NCI-H748 (cell line): ENCODE results near the gene KDM4B.

Experiments used
- DNase-seq: peaks from one replicate; lab custom pipeline; 2025; ENCODE audit not compliant: unreplicated experiment; lab: John Stamatoyannopoulos, UW

KDM4B gene

GRCh38 chr19:5103812-5104410 is 135.0 kb downstream of the KDM4B start:
- DNase-seq = no peak

DNA sequence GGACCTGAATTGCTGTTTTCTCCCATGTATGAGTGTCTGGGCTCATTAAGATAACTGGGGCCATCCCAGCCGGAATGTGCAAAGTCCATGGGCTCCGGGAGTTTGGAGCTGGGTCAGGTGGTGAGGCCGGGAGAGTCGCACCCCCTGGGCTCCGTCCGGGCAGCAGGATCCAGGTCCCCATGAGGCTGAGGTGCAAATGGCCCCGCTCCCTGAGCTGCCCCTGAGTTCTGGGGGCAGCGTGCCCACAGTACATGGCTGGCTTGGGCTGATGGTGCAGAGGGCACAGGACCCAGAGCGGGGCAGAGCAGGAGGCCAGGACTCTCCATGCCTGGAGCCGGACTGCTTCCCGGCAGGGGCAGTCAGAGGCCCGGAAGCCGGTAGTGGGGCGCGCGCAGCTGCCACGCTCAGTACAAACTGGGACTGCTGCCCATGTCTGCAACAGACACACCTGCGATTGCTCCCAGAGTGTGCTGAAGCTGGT is 136.0 kb downstream of the KDM4B start:
- DNase-seq = no peak

DNA sequence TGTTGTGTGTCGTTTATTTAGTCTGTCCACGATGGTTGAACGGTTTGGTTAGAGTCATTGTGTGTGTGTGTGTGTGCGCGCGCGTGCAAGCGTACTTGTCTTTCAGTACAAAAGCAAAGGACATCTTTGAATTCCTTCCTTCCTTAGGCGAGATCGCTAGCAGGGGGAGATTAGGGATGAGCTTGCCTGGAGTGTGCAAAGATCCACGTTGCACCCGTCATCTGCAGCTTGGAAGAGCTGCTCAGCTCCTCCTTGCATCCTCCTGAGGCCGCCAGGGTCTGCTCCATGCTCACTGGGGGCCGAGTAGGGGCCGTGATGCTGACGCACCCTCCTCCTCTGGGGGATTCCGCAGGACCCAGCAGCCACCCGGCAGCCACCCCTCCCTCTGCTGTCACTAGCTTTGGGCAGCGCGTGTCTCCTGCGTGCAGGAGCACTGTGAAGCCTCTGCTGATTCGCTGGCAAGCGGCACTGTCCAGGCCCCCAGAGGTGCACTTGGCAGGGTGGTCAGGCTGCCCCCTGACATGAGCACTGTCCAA is 137.3 kb downstream of the KDM4B start:
- DNase-seq = no peak

GRCh38 chr19:5106971-5107370 is 138.1 kb downstream of the KDM4B start:
- no peak for DNase-seq

- DNase-seq = no peak
Observed at GRCh38 chr19:5107432-5108122, 138.7 kb downstream of the KDM4B start.

GRCh38 chr19:5108123-5108596 is 139.2 kb downstream of the KDM4B start:
- DNase-seq = no peak

- DNase-seq = no peak
Observed at GRCh38 chr19:5108866-5109265, 140.0 kb downstream of the KDM4B start.

DNA sequence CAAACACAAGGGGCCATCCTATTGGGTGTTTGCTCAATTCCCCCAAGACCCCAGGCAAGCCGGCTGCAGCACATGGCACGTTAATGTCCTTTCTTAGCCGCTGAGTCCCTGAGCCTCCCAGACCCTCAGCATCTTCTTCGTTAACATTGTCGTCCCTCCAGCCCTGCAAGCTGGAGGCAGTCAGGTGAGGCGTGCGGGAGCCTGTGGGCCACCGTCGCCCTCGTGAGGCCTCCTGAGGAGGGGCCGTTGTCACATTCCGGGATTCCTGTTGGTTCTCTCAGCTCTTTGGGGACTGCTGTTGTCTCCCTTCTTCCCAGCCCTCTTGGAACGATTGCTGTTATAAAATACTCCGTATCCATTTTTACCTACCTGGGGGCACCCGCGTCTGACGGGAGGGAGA is 140.6 kb downstream of the KDM4B start:
- no peak for DNase-seq

GRCh38 chr19:5110546-5110945 is 141.6 kb downstream of the KDM4B start:
- DNase-seq = no peak

- DNase-seq = no peak
Observed at GRCh38 chr19:5111051-5111450, 142.1 kb downstream of the KDM4B start.

GRCh38 chr19:5112175-5112574 is 143.3 kb downstream of the KDM4B start:
- DNase-seq = no peak

DNA sequence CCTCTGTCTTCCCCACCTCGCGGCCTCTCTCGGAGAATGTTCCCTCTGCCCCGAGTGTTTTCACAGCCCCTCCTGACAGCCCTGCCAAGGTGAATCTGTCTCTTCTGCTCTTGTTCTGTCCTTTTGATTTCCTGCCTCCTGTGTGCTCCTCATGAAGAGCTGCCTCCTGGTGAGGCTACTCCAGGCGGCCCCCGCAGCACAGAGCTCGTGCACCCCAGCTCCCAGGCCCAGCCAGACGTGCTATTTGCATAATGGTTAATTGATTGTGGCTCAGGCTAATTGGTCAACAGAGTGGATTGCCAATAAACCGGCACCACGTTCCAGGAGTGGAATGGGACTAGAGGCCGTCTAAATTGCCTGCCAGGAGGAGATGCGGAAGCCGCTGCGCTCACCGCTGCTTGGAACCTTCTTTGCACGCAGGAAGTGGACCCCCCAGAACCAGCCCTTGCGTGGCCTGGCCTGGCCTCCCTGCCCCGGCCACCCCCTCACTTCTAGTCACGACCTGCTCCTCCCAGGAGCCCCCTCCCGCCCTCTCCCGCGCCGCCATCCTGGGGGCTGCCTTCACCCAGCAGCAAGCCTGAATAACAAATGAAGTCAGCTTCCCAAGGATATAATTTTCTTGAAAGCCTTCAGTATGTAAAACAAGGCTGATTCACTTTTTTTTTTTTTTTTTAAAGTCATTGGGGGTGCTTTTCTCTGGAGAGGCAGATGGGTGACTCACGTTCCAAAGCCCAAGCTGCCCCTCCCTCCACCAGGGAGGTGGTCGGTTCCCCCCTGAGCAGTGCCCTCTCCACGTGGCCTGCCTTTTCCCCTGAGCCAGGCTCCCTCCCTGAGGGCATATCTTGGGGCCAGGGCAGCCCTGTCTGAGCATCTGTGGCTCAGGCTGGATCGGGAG is 144.0 kb downstream of the KDM4B start:
- DNase-seq = no peak

- DNase-seq = no peak
Observed at GRCh38 chr19:5113633-5114586, 145.0 kb downstream of the KDM4B start.

GRCh38 chr19:5114727-5115126 is 145.8 kb downstream of the KDM4B start:
- no peak for DNase-seq

GRCh38 chr19:5115351-5115750 is 146.4 kb downstream of the KDM4B start:
- no peak for DNase-seq

DNA sequence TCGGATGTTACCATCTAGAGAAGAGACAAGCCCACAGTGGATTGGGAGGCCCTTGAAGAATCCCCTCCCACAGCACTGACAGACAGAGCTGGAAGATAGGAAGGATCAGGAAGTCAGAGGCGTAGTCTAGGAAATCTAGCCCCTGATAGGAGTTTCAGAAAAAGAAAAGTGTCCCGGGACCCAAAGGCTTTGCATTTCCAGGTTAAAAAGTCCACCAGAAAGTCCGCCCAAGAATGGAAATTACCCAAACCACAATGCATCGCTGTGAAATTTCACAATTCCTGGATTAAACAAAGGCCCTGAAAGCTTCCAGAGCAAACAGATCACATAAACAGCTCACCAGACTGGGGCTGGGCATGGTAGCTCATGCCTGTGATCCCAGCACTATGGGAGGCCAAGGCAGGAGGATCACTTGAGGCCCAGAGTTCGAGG is 146.9 kb downstream of the KDM4B start:
- DNase-seq = no peak

- DNase-seq = no peak
Observed at GRCh38 chr19:5116292-5116691, 147.4 kb downstream of the KDM4B start.

DNA sequence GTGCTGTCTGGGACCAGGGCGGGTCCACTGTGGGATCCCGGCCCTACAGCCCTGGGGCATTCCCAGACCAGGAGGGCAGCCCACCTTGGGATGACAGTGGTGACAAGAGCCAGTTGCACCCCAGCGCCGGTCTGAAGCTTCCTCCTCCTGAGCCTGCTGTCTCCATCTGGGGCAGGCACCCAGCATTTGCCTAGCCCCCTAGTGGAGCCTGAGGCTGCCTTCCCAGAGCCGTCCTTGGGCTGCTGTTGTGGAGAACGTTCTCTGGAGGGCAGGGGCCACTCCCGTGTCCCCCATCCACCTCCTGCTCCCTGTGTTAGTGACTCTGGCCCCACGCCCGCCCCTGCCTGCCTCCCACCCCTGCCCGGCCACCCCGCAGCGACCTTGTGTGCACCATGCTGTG is 148.5 kb downstream of the KDM4B start:
- no peak for DNase-seq

DNA sequence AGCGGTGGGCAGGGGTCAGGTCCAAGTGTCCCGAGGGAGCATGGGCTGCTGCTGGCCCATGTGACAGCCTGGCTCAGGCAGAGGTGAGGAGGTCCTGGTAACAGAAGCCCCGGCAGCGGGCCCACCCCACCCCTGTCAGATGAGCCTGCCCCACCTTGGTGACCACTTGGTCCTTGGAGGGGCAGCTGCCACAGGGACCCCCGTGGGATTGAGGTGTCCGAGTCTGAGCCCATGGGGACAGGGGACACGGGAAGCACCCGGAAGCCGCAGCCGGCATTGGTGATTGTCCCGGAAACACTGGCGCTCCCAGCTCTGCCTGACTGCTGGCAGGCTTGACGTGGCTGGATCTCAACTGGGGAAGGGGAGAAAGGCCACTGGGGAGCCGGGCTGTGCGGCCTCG is 149.1 kb downstream of the KDM4B start:
- DNase-seq = no peak

DNA sequence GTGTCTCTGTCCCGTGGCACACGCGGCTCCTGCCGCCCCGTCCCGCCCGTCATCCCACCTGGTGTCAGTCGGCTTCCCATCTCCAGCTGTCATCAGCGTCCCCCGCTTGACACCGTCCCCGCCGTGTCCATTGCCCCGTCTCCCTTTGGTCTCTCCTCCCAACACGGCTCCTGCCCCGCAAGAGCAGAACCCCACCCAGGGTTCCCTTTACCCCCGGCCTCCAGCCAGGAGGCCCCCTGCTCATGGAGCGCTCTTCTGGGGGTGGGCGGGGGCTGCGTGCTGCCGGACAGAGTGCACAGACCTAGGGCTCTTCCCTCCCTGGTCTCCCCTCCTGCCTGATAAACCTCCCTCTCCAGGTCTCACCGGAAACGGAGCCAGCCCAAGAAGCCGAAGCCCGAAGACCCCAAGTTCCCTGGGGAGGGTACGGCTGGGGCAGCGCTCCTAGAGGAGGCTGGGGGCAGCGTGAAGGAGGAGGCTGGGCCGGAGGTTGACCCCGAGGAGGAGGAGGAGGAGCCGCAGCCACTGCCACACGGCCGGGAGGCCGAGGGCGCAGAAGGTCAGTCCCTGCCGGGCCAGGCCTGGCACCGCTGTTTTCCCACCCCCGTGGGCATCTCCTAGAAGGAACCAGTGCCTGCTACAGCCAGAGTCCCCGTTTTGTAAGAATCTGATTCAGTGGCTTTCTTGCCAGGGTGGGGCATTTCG is 150.5 kb downstream of the KDM4B start:
- DNase-seq = no peak
